ENCODE results near the gene BCAT1. TPM values are rescaled to one million over a fixed set of nuclear protein-coding genes. Genes with fewer than 3 reads are reported as not detected.
A peak's percentile ranks its signal among the peaks of the same experiment; 100 is the strongest.

BCAT1 gene, protein sequence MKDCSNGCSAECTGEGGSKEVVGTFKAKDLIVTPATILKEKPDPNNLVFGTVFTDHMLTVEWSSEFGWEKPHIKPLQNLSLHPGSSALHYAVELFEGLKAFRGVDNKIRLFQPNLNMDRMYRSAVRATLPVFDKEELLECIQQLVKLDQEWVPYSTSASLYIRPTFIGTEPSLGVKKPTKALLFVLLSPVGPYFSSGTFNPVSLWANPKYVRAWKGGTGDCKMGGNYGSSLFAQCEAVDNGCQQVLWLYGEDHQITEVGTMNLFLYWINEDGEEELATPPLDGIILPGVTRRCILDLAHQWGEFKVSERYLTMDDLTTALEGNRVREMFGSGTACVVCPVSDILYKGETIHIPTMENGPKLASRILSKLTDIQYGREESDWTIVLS
- 15.8 and 32.8 TPM in 2 replicates for total RNA-seq (2014; rRNA removed; shearing (Covaris generic))

DNA sequence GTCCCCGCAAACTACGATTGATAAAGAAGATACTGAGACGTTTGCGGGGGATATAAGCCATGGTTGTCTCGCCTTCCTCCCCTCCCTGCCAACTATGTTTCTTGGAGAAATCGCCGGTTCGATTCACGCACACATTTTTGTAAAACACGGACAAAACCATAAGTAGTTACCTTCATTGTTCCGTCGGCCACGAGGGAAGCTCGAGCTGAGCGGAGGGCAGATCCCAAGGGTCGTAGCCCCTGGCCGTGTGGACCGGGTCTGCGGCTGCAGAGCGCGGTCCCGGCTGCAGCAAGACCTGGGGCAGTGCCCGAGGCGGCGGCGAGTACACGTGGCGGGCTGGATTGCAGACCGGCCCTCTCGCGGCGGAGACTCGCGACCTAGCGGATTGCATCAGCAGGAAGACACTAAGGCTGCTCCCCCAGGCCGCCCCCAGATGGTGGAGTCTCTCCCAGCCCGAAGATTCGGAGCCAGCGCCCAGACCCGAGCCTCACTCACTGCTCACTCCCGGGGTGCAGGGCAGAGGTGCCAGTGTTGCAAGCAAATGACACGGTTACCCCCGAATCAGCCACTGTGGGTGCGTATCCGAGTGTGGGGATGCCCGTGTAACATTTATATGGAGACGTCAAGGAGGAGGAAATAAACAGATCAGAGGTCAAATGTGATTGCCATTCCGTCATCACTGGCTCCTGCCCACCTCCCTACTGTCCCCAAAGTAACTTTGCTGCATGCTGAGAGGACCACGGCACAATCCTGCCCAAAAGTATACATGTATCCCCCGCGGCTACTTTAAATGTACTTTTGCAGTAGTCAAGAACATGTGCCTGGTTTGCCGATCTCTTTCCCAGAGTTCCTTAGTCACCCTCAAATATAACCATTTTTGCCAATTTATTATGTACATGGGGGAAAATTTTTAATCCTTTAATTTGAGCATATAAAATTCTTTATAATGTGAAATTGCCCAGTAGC, at the start of gene BCAT1:
TSS of gene BCAT1 (minus strand) at position 345 of the 966 bp plus-strand sequence. CDS start at position 176, 169 bp downstream.
- DNase-seq (ENCODE audit: low spot score): peak; percentile 30

DNA sequence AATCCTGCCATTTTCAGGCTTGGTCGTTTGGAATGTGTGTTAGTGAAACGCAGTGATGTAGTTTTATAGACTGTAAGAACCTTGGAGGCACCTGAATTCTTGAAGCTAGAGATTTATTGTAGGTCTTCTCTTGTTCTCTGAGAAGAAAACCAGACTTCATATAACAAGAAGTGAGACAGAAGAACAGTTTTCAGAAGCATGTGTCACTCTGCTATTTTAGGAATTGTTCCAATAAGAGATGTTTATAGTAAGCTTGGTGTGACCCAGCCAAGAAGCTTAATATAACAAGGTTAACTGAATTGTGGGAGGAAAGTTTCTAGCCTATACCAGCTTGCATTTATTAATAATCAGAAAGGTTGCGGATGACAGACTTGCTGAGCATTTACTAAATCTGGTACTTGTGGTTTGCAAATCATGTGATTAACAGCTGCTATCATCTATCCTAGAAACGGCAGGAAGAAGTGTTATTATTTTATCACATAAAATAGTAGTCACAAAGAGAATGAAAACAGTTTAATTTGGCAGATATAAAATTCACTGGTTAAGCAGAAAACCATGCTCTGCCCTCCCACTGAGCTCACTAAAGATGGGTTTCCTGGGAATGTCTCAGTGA, 49.2 kb upstream of the BCAT1 start:
- DNase-seq (ENCODE audit: low spot score): peak; percentile 44

DNA sequence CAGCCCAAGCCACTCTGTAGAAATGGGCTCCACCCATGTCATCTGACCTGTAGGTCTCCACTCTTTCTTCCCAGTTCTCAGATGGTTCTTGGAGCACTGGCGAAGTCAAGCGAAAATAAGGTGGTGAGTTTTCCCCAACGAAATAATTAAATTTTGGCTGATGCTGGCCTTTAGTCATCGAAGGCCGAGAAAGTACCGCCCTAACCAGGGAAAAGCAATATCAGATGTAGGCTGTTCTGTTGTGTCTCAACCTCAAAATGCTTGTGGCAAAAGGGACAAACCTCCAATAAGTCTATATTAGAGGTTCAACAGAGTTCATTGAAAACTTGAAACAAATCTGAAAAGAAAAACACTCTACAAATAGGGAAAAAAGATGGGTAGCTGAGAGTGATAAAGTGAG, 48.6 kb upstream of the BCAT1 start:
- DNase-seq (ENCODE audit: low spot score): no peak

DNA sequence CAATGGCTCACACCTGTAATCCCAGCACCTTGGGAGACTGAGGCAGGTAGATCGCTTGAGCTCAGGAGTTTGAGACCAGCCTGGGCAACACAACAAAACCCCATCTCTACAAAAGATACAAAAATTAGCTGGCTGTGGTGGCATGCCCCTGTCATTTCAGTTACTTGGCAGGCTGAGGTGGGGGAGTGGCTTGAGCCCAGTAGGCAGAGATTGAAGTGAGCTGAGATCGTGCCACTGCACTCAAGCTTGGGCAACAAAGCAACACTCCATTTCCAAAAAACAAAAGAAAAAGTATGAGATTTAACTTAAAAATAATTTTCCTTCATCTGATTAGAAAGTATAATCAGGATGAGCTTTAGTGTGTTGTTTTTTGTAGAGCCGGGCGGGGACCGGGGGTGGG, 47.9 kb upstream of the BCAT1 start:
- no peak for DNase-seq (ENCODE audit: low spot score)

DNA sequence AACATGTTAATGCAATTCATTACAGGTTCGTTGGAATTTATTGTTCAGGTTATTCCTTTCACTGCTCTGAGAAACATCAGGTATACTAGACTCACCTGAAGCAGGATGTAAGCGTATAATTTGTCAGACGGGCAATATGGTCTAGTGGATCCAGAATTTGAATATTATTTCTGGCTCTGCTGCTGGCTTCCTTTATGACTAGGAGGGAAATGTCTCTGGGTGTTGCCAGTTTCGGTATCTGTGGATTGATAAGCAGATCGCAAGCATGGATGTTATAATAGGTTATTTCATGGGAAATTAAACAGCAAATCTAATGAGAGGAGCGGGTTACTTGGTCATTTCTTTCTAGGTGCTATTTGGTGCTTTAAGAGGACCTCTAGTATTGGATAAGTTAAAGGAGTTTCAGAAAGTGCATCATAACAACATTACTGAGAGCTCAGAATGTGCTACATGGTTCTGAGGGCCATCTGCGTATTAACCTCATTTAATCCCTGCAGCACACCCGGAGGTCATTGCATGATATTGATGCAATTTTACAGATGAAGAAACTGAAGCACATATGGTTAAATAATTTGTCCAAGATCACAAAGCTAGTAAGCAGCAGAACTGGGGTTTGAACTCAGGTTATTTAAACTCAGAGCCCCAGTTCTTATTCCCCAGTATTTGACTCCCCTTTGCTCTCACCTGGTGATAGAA, 47.3 kb upstream of the BCAT1 start:
- DNase-seq (ENCODE audit: low spot score): no peak

DNA sequence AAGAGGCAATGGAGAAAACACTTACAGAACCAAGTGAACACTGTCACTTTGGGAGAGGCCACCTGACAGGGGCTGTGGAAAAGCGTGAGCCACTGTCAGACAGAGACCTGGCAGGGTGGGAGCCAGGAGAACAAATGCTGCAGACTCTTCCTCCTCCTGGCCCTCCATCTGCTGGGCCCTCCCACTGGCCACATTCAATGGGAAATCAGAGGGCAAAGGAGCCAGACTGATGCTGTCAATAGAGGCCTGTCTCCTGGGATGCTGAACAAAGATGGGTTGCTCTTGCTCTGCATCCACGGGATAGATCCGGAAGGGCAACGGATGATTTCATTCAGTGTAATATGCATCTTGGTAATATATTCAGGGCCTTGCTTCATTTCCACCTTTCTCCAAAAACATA, 44.9 kb upstream of the BCAT1 start:
- DNase-seq (ENCODE audit: low spot score): no peak

DNA sequence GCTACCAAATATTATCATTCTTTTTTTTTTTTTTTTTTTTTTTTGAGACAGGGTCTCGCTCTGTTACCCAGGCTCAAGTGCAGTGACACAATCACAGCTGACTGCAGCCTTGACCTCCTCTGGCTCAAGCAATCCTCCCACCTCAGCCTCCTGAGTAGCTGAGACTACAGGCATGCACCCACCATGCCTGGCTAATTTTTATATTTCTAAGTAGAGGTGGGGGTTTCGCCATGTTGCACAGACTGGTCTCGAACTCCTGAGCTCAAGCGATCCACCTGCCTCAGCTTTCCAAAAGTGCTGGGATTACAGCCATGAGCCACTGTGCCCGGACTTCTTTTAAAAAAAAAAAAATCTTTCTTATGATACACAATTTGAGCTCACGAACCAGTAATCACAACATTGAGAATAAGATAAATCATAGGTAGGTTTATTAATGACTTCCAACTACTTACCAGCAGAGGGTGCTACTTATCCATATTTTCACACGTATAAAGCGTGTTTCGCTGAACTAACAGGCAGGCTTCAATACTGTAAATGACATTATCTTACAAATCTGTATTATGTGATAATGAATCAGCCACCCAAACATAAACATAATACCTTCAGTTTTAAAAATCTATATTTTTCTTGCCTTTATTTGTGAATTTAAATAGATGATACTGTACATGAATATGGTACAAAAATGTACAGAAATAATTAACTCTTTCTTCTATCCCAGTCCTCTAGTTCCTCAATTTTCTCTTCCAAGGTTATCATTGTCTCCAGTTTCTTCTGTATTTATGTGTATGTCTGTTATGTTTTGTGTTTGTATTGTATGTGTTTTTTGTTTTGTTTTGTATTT, 42.5 kb upstream of the BCAT1 start:
- peak; percentile 53 for DNase-seq (ENCODE audit: low spot score)

DNA sequence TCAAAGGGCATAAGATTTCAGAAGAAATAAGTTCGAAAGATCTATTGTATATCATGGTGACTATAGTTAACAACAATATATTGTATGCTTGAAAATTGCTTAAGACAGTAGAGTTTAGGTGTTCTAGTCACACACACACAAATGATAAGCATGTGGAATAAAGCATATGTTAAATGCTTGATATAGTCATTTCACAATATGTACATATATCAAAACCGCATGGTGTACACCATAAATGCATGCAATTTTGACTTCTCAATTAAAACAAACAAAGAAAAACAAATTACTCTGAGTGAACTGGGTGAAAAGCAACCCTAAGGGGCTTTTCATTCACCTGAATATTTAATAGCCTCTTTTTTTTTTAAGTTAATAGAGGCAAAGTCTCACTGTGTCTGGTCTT, 40.3 kb upstream of the BCAT1 start:
- DNase-seq (ENCODE audit: low spot score): no peak

DNA sequence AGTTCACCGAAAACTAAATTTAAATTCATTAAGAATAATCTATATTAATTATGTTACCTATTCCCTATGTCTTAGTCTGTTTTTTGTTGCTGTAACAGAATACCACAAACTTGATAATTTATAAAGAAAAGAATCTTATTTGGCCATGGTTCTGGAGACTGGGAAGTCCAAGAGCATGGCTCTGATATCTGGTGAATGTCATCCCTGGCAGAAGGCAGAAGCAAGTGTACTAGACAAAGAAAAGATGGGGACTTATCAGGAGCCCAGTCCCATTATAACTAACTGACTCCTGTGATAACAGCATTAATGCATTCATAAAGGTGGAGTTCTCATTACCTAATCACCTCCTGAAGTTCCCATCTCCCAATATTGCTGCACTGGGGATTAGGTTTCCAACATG, 33.3 kb upstream of the BCAT1 start:
- DNase-seq (ENCODE audit: low spot score): no peak

DNA sequence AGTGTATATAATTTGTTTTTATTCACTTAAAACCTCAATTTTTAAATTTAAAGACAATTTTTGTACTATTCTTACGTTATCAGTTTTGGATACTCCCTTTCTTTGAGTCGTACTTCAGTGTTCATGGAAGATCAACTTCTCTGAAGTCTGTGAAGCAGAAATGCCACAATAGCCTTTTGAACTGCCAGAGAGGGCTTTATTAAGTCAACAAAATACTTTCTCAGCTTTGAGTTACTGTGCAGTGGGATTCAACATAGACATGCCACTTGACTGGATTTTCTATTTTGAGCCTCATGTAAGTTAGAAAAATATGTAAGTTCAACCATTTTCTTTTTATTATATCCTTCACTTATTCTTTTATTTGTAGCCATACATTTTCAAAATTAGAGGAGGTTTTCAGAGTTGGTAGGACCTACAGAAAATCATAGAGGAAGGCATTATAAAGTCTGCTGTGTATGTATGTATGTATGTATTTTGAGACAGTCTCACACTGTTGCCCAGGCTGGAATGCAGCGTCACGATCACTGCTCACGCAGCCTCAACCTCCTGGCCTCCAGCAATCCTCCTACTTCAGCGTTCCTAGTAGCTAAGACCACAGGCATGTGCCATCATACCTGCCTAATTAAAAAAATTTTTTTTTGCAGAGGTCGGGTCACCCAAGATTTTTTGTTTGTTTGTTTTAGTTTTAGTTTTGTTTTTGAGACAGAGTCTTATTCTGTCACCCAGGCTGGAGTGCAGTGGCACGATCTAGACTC, 31.3 kb upstream of the BCAT1 start:
- DNase-seq (ENCODE audit: low spot score): no peak

DNA sequence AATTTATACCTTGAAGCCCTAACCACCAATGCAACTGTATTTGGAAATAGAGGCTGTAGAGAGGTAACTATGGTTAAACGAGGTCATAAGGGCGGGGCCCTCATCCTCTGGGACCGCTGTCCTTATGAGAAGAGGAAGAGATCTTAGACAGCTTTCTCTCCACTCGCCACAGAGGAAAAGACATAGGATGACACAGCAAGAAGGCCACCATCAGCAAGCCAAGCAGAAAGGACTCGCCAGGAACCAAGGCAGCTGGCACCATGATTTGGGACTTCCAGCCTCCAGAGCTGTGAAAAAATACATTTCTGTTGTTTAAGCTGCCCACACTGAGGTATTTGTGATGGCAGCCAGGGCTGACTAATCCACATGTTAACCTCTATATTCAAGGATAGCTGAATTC, 30.4 kb upstream of the BCAT1 start:
- no peak for DNase-seq (ENCODE audit: low spot score)

DNA sequence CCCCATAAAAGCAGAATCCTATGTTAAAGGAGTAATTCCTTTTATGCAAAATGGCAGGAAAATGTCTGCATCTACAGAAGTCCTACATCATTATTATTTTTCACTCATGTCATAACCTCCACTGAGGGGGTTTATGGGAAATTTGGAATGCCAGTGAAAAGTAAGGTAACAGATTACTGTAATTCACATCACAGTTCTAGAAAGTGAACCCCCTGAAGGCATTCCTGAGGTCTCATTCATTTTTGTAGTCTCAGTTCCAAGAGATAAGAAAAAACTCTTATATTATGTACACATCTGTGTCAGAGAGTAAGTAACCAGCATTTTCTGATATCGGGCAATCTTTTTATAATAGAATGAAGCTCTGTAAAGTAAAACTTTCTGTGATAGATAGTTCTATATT, 28.8 kb upstream of the BCAT1 start:
- no peak for DNase-seq (ENCODE audit: low spot score)

DNA sequence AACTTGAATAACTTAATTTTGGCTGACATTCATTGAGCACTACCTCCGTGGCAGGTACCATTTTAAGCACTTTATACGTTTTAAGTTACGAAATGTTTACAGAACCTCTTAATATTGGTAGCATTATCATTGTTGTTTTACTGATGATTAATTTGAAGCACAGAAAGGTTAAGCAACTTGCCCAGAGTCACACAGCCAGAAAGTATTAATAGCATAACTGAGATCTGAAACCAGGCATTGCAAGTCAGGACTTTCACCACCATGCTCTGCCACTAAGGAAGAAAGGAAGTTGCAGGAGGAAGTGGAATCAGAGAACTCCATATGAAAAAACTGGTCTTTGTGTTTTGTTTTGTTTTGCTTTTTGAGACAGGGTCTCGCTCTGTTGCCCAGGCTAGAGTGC, 28.2 kb upstream of the BCAT1 start:
- DNase-seq (ENCODE audit: low spot score): no peak

DNA sequence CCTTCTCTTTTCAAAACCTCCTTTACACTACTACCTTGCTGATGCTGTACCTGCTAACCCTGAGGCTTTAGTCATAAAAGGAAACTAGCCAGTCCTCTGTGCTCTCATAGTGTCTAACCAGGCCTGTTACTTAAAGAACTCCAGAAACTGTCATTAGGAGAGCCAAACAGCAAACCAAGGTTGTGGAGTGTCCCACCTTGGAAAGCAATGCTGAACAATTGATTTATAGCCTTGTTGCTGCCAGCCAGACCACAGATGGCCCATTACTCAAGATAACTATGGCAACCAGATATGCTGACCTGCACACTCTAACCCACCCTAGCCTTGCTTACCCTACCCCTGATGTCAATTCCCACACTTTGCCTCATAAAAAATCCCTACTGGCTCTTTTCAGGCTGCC, 26.5 kb upstream of the BCAT1 start:
- peak; percentile 5 for DNase-seq (ENCODE audit: low spot score)

DNA sequence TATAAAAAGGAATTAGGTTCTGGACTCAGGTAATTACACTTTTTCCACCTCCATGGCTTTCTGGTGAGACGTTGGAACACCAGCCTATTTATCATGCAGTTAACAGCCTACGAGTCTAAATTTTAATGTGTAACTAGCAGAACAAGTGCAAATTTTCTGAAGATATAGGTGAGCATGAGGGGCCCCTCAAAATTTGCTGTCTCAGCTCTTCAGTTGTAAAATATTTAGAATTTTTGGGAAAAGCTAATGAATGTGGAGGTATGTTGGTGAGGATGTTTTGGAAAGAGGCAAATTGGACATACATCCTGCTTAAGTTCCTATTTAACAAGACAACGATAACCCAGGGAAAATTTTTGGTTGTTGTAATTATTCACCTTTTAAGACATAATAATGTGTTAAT, 25.3 kb upstream of the BCAT1 start:
- DNase-seq (ENCODE audit: low spot score): no peak

DNA sequence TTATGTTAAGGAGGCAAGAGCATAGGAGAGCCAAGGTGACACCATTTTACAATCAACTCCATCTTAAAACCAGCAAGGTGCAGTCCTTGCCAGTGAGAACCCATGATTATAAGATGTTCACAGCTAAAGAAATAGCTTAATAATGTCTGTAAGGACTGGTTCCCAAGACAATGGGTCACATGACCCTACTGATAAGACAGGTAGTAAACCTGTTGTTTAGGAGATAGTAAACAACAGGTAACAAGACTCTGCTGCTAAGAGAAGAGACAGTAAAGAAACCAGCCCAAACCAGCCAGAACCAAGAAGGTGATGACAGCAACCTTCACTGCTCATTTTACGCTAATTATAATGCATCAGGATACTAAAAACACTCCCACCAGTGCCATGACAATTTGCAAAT, 23.2 kb upstream of the BCAT1 start:
- DNase-seq (ENCODE audit: low spot score): no peak

DNA sequence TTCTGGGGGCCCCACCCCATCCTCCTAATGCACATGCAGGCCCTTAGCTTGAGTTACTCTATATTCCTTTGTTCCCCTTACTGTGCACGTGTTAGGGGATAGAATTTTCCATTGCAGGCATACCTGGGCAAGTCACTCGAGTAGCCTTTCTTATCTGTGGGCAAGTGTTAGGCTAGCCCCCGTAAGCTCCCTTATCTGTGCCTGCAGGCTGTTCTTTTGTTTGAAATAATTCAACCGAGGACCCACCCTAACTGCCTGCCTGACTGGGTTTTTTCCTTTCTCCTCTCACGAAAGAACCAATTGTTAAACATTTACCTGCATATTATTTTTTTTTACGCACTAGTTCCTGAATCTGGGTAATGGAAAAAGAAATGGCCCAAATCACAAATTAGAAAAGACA, 21.3 kb upstream of the BCAT1 start:
- DNase-seq (ENCODE audit: low spot score): no peak

DNA sequence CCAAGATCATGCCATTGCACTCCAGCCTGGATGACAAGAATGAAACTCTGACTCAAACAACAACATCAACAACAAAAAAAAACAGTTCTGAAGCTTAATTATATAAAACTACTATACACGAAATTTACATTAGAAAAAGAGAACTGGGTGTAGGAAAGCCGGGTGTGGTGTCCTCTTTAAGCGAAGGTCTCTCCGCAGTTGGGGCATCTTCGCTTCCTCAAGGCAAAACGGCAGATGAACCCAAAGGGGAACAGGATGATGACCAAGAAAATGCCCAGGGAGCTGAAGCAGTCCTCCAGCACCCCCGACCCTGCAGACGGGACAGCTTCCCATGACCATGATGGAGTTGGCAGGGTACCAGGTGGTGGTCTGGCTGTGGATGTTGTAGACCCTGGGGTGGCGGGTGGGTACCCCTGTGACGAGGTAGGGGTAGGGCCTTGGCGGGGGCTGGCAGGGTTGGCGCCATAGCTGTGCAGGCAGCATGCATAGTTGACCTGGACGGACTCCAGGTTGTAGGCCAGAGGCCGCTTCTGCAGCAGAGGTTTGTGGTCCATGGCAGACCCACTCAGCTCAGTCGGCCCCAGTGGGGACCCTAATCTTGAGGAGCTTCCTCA, 18.2 kb upstream of the BCAT1 start:
- no peak for DNase-seq (ENCODE audit: low spot score)

DNA sequence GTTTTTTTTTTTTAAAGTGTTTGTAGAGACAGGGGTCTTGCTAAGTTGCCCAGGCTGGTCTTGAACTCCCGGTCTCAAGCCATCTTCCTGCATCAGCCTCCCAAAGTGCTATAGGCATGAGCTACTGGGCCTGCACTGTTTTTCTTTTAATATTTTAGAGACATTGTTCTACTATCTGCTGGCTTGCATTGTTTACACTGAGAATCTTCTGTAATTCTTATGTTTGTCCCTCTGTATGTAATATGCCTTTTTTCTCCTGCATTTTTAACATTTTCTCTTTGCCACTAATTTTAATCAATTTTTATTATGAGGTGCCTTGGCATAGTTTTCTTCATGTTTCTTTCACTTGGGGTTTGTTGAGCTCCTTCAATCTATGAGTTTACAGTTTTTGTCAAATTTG, 15.4 kb upstream of the BCAT1 start:
- DNase-seq (ENCODE audit: low spot score): no peak
